Sigmoid colon (tissue), 7 donors: ENCODE results near the gene IKZF1. TPM values are rescaled to one million over a fixed set of nuclear protein-coding genes. Genes with fewer than 3 reads are reported as not detected.

Source experiments
- DNase-seq: peaks from one replicate; pipeline ENCODE4 v3.0.0-alpha.2; 2019
- H3K27ac ChIP-seq, 4 donors: fragments of 200-600 bp; sonication (generic); one replicate each; pipeline ENCODE4 v1.5.1; 2016 to 2019; ENCODE audit warnings: mild to moderate bottlenecking in 1 of 4
- H3K27me3 ChIP-seq, 3 donors: fragments of 200-600 bp; sonication (generic); one replicate each; pipeline ENCODE4 v1.5.1; 2019; ENCODE audit warnings: mild to moderate bottlenecking in 1 of 3
- H3K36me3 ChIP-seq, 4 donors: fragments of 200-600 bp; sonication (generic); one replicate each; pipeline ENCODE4 v1.5.1; 2016 to 2019
- H3K4me1 ChIP-seq, 4 donors: fragments of 200-600 bp; sonication (generic); one replicate each; pipeline ENCODE4 v1.5.1; 2017 to 2019
- H3K4me3 ChIP-seq, 4 donors: fragments of 200-600 bp; sonication (generic); one replicate each; pipeline ENCODE4 v1.5.1; 2017 to 2019; ENCODE audit warnings: mild to moderate bottlenecking in 2 of 4, moderate library complexity in 1 of 4
- H3K9me3 ChIP-seq, 4 donors: fragments of 200-600 bp in 3 of 4; sonication (generic) in 3 of 4; one replicate each; pipeline versions ENCODE4 v1.5.1 to v1.6.1; 2013 to 2019
- CTCF ChIP-seq, 4 experiments: fragments of 450-650 bp in 3 of 4; fragments of 200-600 bp in 1 of 4; IDR thresholded peaks; one replicate each; pipeline ENCODE4 v1.5.1; 2016 to 2019; ENCODE audit warnings: antibody characterized with exemption in 4 of 4, mild to moderate bottlenecking in 3 of 4, moderate library complexity in 2 of 4
- EP300 ChIP-seq, 4 donors: sonication (generic); formaldehyde crosslinking; IDR thresholded peaks; one replicate each; pipeline ENCODE4 v1.6.1; 2017; ENCODE audit warnings: antibody characterized with exemption in 4 of 4
- POLR2A ChIP-seq, 2 donors: fragments of 450-650 bp; IDR thresholded peaks; one replicate each; pipeline ENCODE4 v1.6.1; 2016; ENCODE audit warnings: antibody characterized with exemption in 2 of 2, mild to moderate bottlenecking in 2 of 2, moderate library complexity in 2 of 2
- POLR2AphosphoS5 ChIP-seq, 4 donors: sonication (generic); formaldehyde crosslinking; IDR thresholded peaks; one replicate each; pipeline ENCODE4 v1.6.1; 2017; ENCODE audit warnings: antibody characterized with exemption in 4 of 4
- WGBS, 2 donors: extraction: QIAGEN DNeasy Blood & Tissue Kit; methylation state at CpG; one replicate each; pipeline ENCODE4 v1.1.7; 2013; 5-methylcytosine and 5-hydroxymethylcytosine counted together
- intact Hi-C: fragments of 100-400 bp; cut with DNase I; formaldehyde crosslinking; loops from one replicate; pipeline ENCODE4 v1.15.1; 2023
- polyA plus RNA-seq, 3 donors: library from polyadenylated mRNA; stranded (reverse); fragments of 200-250 nt; gene quantifications; one replicate each; pipeline ENCODE4 v1.2.3, GENCODE V29; 2013
- total RNA-seq, 4 donors: library from RNA; depleted of rRNA; stranded (reverse); fragments of >200 nt; gene quantifications; one replicate each; pipeline ENCODE4 v1.1.0, GENCODE V29; 2016
- donor health status: healthy with polysubstance abuse.
- donor health status: Bipolar disorder and iron deficiency.
- donor health status: healthy.

IKZF1 gene
- total and polyA plus RNA-seq, 7 donors, result 1.8 to 29.9 (median 6.4) TPM

DNA sequence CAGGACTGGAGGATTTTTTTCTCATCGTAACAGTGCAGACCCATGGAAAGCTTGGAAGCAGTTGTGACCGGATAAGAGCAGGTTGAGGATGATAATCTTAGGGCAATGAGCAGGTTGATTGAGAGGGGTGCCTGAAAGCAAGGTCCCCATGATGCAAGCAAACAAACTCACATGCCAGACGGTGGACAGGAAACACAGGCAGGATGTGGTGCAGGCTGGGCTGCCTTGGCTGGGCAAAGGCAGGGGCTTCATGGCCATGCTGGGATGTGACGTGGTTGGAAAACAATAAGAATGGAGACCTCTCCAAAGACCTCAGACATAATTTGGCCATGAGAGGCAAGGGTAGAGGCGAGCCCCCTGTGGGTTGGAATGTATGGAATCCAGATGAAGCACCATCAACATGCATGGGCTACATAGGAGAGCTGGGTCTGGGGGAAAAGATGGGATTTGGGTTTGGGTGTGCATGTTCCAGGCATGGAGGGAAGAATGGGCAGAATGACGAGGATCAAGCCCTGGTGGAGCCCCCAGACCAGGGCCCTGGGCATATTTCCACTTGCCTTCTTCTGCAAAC, 58.3 kb downstream of the IKZF1 start:
- no peak overlapping the region for H3K4me3 ChIP-seq
- intact Hi-C loops, result no loop called here
- no peak for DNase-seq
- 63 to 64% methylated on average over 6 of the region's 6 CpGs for WGBS, 2 donors
- H3K4me1 ChIP-seq, result no peaks in the 10 kb centered on the region
- H3K36me3 ChIP-seq, result no peaks in the 10 kb centered on the region
- peaks cover 0 to under 1% (median 0%) of the 10 kb centered on the region in 4 donors for H3K9me3 ChIP-seq
- no peak overlapping the region for H3K27ac ChIP-seq
- peaks cover 0 to 3% (median 0%) of the 10 kb centered on the region in 3 donors for H3K27me3 ChIP-seq
- no peak for TF ChIP-seq POLR2AphosphoS5 (IDR thresholded peaks at IDR 0.05)
- TF ChIP-seq EP300 (IDR thresholded peaks at IDR 0.05), result no peak

- H3K9me3 ChIP-seq, result peaks cover 0 to 2% (median 0%) of the 10 kb centered on the region in 4 donors
- H3K4me3 ChIP-seq, result no peak overlapping the region
- intact Hi-C loops, result no loop called here
- DNase-seq, result no peak
- TF ChIP-seq CTCF (IDR thresholded peaks at IDR 0.05), result no peak
- TF ChIP-seq EP300 (IDR thresholded peaks at IDR 0.05), result no peak
- no peak overlapping the region for H3K27ac ChIP-seq
- no peaks in the 10 kb centered on the region for H3K4me1 ChIP-seq
- peaks cover 0 to 3% (median 0%) of the 10 kb centered on the region in 3 donors for H3K27me3 ChIP-seq
- WGBS, 2 donors, result 74 to 79% methylated on average over 7 of the region's 7 CpGs
- no peaks in the 10 kb centered on the region for H3K36me3 ChIP-seq
Measured at GRCh38 chr7:50363327-50364060, 59.0 kb downstream of the IKZF1 start.

- Histone ChIP-seq H3K4me1 (no peaks in the 10 kb centered on the region), H3K4me3 (no peak overlapping the region), H3K36me3 (no peaks in the 10 kb centered on the region), H3K27me3 (peaks cover 0 to 3% (median 0%) of the 10 kb centered on the region in 3 donors), H3K9me3 (peaks cover 0 to 2% (median 0%) of the 10 kb centered on the region in 4 donors), H3K27ac (no peak overlapping the region)
- no peak for DNase-seq
- WGBS, 2 donors, result 61 to 74% methylated on average over 3 of the region's 3 CpGs
- intact Hi-C loops, result no loop called here
- TF ChIP-seq POLR2A (IDR thresholded peaks at IDR 0.05) (no peak), CTCF (IDR thresholded peaks at IDR 0.05) (no peak), EP300 (IDR thresholded peaks at IDR 0.05) (no peak), POLR2AphosphoS5 (IDR thresholded peaks at IDR 0.05) (no peak)
Measured at GRCh38 chr7:50364645-50365044, 60.1 kb downstream of the IKZF1 start.

DNA sequence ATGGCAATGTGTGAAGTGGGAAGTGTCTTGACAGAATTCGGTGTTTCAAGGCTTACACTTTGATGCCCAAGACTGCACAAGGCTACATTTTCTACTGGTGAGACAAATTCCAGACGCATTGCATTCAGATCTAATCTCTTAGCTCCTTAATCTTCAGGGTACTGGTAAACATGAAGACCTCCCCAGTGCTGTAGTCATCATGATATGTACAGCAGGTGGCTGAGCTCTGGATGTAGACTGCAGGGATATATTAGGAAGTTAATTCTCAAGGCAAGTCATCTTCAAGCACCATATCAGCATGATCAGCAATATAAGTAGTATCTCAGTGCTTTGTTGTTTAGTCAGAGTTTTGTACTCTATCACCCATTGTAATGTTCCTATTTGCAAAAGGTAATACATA, 61.8 kb downstream of the IKZF1 start:
- Histone ChIP-seq H3K36me3 (no peaks in the 10 kb centered on the region), H3K27ac (no peak overlapping the region), H3K4me1 (no peaks in the 10 kb centered on the region), H3K9me3 (peaks cover 0 to 5% (median 0%) of the 10 kb centered on the region in 4 donors), H3K4me3 (no peak overlapping the region), H3K27me3 (peaks cover 0 to under 1% (median 0%) of the 10 kb centered on the region in 3 donors)
- intact Hi-C loops, result no loop called here
- no peak for DNase-seq
- no peak for TF ChIP-seq POLR2AphosphoS5 (IDR thresholded peaks at IDR 0.05)
- TF ChIP-seq CTCF (IDR thresholded peaks at IDR 0.05), result no peak
- TF ChIP-seq POLR2A (IDR thresholded peaks at IDR 0.05), result no peak
- TF ChIP-seq EP300 (IDR thresholded peaks at IDR 0.05), result no peak
- 59 to 82% methylated on average over 2 of the region's 2 CpGs for WGBS, 2 donors

- 48 to 64% methylated on average over 2 of the region's 2 CpGs for WGBS, 2 donors
- peaks cover 0 to 5% (median 0%) of the 10 kb centered on the region in 4 donors for H3K9me3 ChIP-seq
- H3K27ac ChIP-seq, result no peak overlapping the region
- no peaks in the 10 kb centered on the region for H3K36me3 ChIP-seq
- intact Hi-C loops, result no loop called here
- H3K27me3 ChIP-seq, result no peaks in the 10 kb centered on the region
- H3K4me3 ChIP-seq, result no peak overlapping the region
- H3K4me1 ChIP-seq, result no peaks in the 10 kb centered on the region
- TF ChIP-seq EP300 (IDR thresholded peaks at IDR 0.05), result no peak
- no peak for TF ChIP-seq POLR2AphosphoS5 (IDR thresholded peaks at IDR 0.05)
- no peak for TF ChIP-seq CTCF (IDR thresholded peaks at IDR 0.05)
- TF ChIP-seq POLR2A (IDR thresholded peaks at IDR 0.05), result no peak
- DNase-seq, result no peak
Measured at GRCh38 chr7:50367100-50367499, 62.6 kb downstream of the IKZF1 start.
